ENCODE results near the gene GJA5.

DNA sequence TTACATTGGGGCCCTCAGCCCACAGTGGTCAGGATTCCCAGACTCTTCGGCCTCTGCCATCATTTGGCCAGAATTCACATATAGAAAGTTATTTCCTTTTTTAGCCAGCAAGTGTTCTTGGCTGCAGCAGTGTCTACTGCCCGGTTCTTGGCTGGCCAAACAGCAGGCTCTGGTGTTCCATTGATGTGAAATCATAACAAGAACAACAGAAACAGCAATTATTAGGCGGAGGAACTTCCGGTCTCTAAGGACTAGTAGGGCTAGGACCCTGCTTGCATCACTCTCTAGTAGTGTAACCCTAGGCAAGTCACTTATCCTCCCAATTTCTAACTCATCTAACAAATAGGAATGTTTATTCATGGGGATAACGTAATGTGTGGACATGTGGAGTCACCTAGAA lies 8.7 kb upstream of the GJA5 start:
- no peak for TF ChIP-seq POLR2A (IDR thresholded peaks at IDR 0.05)
- TF ChIP-seq, protein P1, sequence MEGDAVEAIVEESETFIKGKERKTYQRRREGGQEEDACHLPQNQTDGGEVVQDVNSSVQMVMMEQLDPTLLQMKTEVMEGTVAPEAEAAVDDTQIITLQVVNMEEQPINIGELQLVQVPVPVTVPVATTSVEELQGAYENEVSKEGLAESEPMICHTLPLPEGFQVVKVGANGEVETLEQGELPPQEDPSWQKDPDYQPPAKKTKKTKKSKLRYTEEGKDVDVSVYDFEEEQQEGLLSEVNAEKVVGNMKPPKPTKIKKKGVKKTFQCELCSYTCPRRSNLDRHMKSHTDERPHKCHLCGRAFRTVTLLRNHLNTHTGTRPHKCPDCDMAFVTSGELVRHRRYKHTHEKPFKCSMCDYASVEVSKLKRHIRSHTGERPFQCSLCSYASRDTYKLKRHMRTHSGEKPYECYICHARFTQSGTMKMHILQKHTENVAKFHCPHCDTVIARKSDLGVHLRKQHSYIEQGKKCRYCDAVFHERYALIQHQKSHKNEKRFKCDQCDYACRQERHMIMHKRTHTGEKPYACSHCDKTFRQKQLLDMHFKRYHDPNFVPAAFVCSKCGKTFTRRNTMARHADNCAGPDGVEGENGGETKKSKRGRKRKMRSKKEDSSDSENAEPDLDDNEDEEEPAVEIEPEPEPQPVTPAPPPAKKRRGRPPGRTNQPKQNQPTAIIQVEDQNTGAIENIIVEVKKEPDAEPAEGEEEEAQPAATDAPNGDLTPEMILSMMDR (IDR thresholded peaks at IDR 0.05), result no peak
- no peak for TF ChIP-seq EP300 (IDR thresholded peaks at IDR 0.05)
